NCI-H345 (cell line): ENCODE results near the gene COX4I2.
"Not testable (repeated sequence)": the region's sequence is repeated elsewhere in the genome, so short reads cannot be mapped to it uniquely, and the experiment has no call there.

Experiments
- DNase-seq: peaks from one replicate; lab custom pipeline; 2025; lab: John Stamatoyannopoulos, UW

The COX4I2 gene

GRCh38 chr20:31607640-31608250 is 30.0 kb upstream of the COX4I2 start:
- peak; percentile 30 for DNase-seq

- peak; percentile 91 for DNase-seq
These were observed 29.3 kb upstream of the COX4I2 start for GRCh38 chr20:31608251-31608945.

GRCh38 chr20:31612271-31612640 is 25.5 kb upstream of the COX4I2 start:
- DNase-seq: not testable (repeated sequence)

- DNase-seq: no peak
These were observed 22.3 kb upstream of the COX4I2 start for GRCh38 chr20:31615416-31615815.

- DNase-seq: no peak
These were observed 20.1 kb upstream of the COX4I2 start for GRCh38 chr20:31617432-31618104.

- no peak for DNase-seq
These were observed 17.5 kb upstream of the COX4I2 start for GRCh38 chr20:31620246-31620645.

GRCh38 chr20:31623123-31623505 is 14.6 kb upstream of the COX4I2 start:
- not testable (repeated sequence) for DNase-seq

- DNase-seq: not testable (repeated sequence)
These were observed 11.2 kb upstream of the COX4I2 start for GRCh38 chr20:31626534-31626933.

GRCh38 chr20:31628057-31628456 is 9.7 kb upstream of the COX4I2 start:
- not testable (repeated sequence) for DNase-seq

GRCh38 chr20:31630187-31630790 is 7.4 kb upstream of the COX4I2 start:
- no peak for DNase-seq

- DNase-seq: no peak
These were observed 5.0 kb upstream of the COX4I2 start for GRCh38 chr20:31632548-31633338.

GRCh38 chr20:31633339-31633914 is 4.3 kb upstream of the COX4I2 start:
- DNase-seq: no peak

- no peak for DNase-seq
These were observed 605 bp downstream of the COX4I2 start for GRCh38 chr20:31638317-31638716.

GRCh38 chr20:31638816-31639215 is 1.1 kb downstream of the COX4I2 start:
- no peak for DNase-seq

GRCh38 chr20:31640259-31640658 is 2.5 kb downstream of the COX4I2 start:
- no peak for DNase-seq

- no peak for DNase-seq
These were observed 3.7 kb downstream of the COX4I2 start for GRCh38 chr20:31641391-31641790.

- DNase-seq: no peak
These were observed 5.1 kb downstream of the COX4I2 start for GRCh38 chr20:31642837-31643236.

GRCh38 chr20:31643522-31643921 is 5.8 kb downstream of the COX4I2 start:
- DNase-seq: no peak

GRCh38 chr20:31644701-31645100 is 7.0 kb downstream of the COX4I2 start:
- no peak for DNase-seq

- DNase-seq: not testable (repeated sequence)
These were observed 10.4 kb downstream of the COX4I2 start for GRCh38 chr20:31648104-31648503.

- DNase-seq: no peak
These were observed 15.2 kb downstream of the COX4I2 start for GRCh38 chr20:31652917-31653396.

GRCh38 chr20:31653561-31653960 is 15.8 kb downstream of the COX4I2 start:
- no peak for DNase-seq
